ENCODE results near the gene DACH1. TPM values are rescaled to one million over a fixed set of nuclear protein-coding genes. Genes with fewer than 3 reads are reported as not detected.

Gene DACH1
- total RNA-seq, 2 experiments from 2014 or later, result not detected

GRCh38 chr13:71522941-71523526 lies 344.0 kb downstream of the DACH1 start:
- Histone ChIP-seq H3K36me3 (ENCODE audit: insufficient read depth, low read length) (no peaks in the 10 kb centered on the region), H3K4me3 (ENCODE audit: low read depth, low read length, poor library complexity, severe bottlenecking) (no peak overlapping the region), H2AFZ (ENCODE audit: low read length) (no peak overlapping the region), H3K27ac (ENCODE audit: low read depth, low read length, poor library complexity, severe bottlenecking) (no peak overlapping the region), H3K79me2 (ENCODE audit: insufficient read depth, low read depth, low read length) (no peaks in the 10 kb centered on the region), H4K20me1 (ENCODE audit: insufficient read depth, low read length) (no peaks in the 10 kb centered on the region), H3K4me2 (ENCODE audit: low read length) (no peak overlapping the region), H3K9me3 (ENCODE audit: low read length) (no peaks in the 10 kb centered on the region), H3K4me1 (ENCODE audit: insufficient read depth, low read length, poor library complexity, severe bottlenecking) (no peaks in the 10 kb centered on the region), H3K9me2 (ENCODE audit: insufficient read depth, low read length) (no peaks in the 10 kb centered on the region)
- intact Hi-C loops (cut with micrococcal nuclease; ENCODE audit: unreplicated experiment), result no loop called here
- TF ChIP-seq CTCF (conservative IDR thresholded peaks at IDR 0.05; ENCODE audit: low read length), result no peak
- no peak for TF ChIP-seq EZH2phosphoT487 (IDR thresholded peaks at IDR 0.05; ENCODE audit: borderline replicate concordance, low read depth, low read length)
- CTCF ChIA-PET (ENCODE audit: unreplicated experiment), result no interaction called here
- no peak for DNase-seq (ENCODE audit: low spot score)
- BruUV-seq (replicated peaks), result no TSS peak
- POLR2A ChIA-PET, result no interaction called here

GRCh38 chr13:71517004-71517403 lies 350.0 kb downstream of the DACH1 start:
- no peaks in the 10 kb centered on the region for H4K20me1 ChIP-seq (ENCODE audit: insufficient read depth, low read length)
- intact Hi-C loops (cut with micrococcal nuclease; ENCODE audit: unreplicated experiment), result no loop called here
- H3K36me3 ChIP-seq (ENCODE audit: insufficient read depth, low read length), result no peaks in the 10 kb centered on the region
- H3K27ac ChIP-seq (ENCODE audit: low read depth, low read length, poor library complexity, severe bottlenecking), result no peak overlapping the region
- H3K9me3 ChIP-seq (ENCODE audit: low read length), result no peaks in the 10 kb centered on the region
- H3K9me2 ChIP-seq (ENCODE audit: insufficient read depth, low read length), result no peaks in the 10 kb centered on the region
- no peaks in the 10 kb centered on the region for H3K4me1 ChIP-seq (ENCODE audit: insufficient read depth, low read length, poor library complexity, severe bottlenecking)
- DNase-seq (ENCODE audit: low spot score), result no peak
- TF ChIP-seq CTCF (conservative IDR thresholded peaks at IDR 0.05; ENCODE audit: low read length) (no peak), EZH2phosphoT487 (IDR thresholded peaks at IDR 0.05; ENCODE audit: borderline replicate concordance, low read depth, low read length) (no peak)
- H3K4me2 ChIP-seq (ENCODE audit: low read length), result no peak overlapping the region
- no TSS peak for BruUV-seq (replicated peaks)
- H2AFZ ChIP-seq (ENCODE audit: low read length), result no peak overlapping the region
- no peak overlapping the region for H3K4me3 ChIP-seq (ENCODE audit: low read depth, low read length, poor library complexity, severe bottlenecking)
- CTCF ChIA-PET (ENCODE audit: unreplicated experiment), result no interaction called here
- no peaks in the 10 kb centered on the region for H3K79me2 ChIP-seq (ENCODE audit: insufficient read depth, low read depth, low read length)
- POLR2A ChIA-PET, result no interaction called here

- Histone ChIP-seq H3K4me3 (ENCODE audit: low read depth, low read length, poor library complexity, severe bottlenecking) (no peak overlapping the region), H3K4me1 (ENCODE audit: insufficient read depth, low read length, poor library complexity, severe bottlenecking) (no peaks in the 10 kb centered on the region), H2AFZ (ENCODE audit: low read length) (no peak overlapping the region), H3K4me2 (ENCODE audit: low read length) (no peak overlapping the region), H3K27ac (ENCODE audit: low read depth, low read length, poor library complexity, severe bottlenecking) (no peak overlapping the region), H3K79me2 (ENCODE audit: insufficient read depth, low read depth, low read length) (no peaks in the 10 kb centered on the region), H3K9me3 (ENCODE audit: low read length) (no peaks in the 10 kb centered on the region), H3K9me2 (ENCODE audit: insufficient read depth, low read length) (no peaks in the 10 kb centered on the region), H4K20me1 (ENCODE audit: insufficient read depth, low read length) (no peaks in the 10 kb centered on the region), H3K36me3 (ENCODE audit: insufficient read depth, low read length) (no peaks in the 10 kb centered on the region)
- TF ChIP-seq EZH2phosphoT487 (IDR thresholded peaks at IDR 0.05; ENCODE audit: borderline replicate concordance, low read depth, low read length) (no peak), CTCF (conservative IDR thresholded peaks at IDR 0.05; ENCODE audit: low read length) (no peak)
- DNase-seq (ENCODE audit: low spot score), result no peak
- intact Hi-C loops (cut with micrococcal nuclease; ENCODE audit: unreplicated experiment), result no loop called here
- CTCF ChIA-PET (ENCODE audit: unreplicated experiment), result no interaction called here
- no TSS peak for BruUV-seq (replicated peaks)
- POLR2A ChIA-PET, result no interaction called here
These were observed 350.5 kb downstream of the DACH1 start for GRCh38 chr13:71516521-71516920.

All from OCI-LY7 (cell line).